ENCODE data around the gene CSK. TPM values are rescaled to one million over a fixed set of nuclear protein-coding genes. Genes with fewer than 3 reads are reported as not detected.

The CSK gene
- total and polyA plus RNA-seq, 8 donors = 15.2 to 61.0 (median 24.0) TPM

- H3K27ac ChIP-seq = no peak overlapping the region
- peaks cover 12 to 27% (median 19%) of the 10 kb centered on the region in 4 donors for H3K4me1 ChIP-seq
- peaks cover 0 to 65% (median 57%) of the 10 kb centered on the region in 4 donors for H3K36me3 ChIP-seq
- H3K27me3 ChIP-seq = no peaks in the 10 kb centered on the region
- 74 to 90% (median 81%) methylated on average over 14 to 15 of the region's 15 CpGs for WGBS, 5 donors
- no peaks in the 10 kb centered on the region for H3K9me3 ChIP-seq
- no peak overlapping the region for H3K4me3 ChIP-seq
- intact Hi-C loops (cut with DNase I; ENCODE audit: low total_unique reads) = loop anchor here (5.0 kb wide), 1 partner anchor 65 kb away; no protein-coding TSS in a partner anchor
- no peak for TF ChIP-seq POLR2AphosphoS5 (IDR thresholded peaks at IDR 0.05)
- DNase-seq = no peak
Measured at GRCh38 chr15:74837482-74838136, 55.7 kb downstream of the CSK start.

GRCh38 chr15:74838137-74838516 is 56.2 kb downstream of the CSK start:
- Histone ChIP-seq H3K4me3 (no peak overlapping the region), H3K4me1 (peaks cover 13 to 28% (median 20%) of the 10 kb centered on the region in 4 donors), H3K9me3 (no peaks in the 10 kb centered on the region), H3K27me3 (no peaks in the 10 kb centered on the region), H3K27ac (no peak overlapping the region), H3K36me3 (peaks cover 0 to 65% (median 57%) of the 10 kb centered on the region in 4 donors)
- intact Hi-C loops (cut with DNase I; ENCODE audit: low total_unique reads) = loop anchor here (5.0 kb wide), 1 partner anchor 66 kb away; no protein-coding TSS in a partner anchor
- no peak for TF ChIP-seq POLR2AphosphoS5 (IDR thresholded peaks at IDR 0.05)
- no peak for TF ChIP-seq CTCF (IDR thresholded peaks at IDR 0.05)
- TF ChIP-seq POLR2A (IDR thresholded peaks at IDR 0.05) = no peak
- TF ChIP-seq EP300 (IDR thresholded peaks at IDR 0.05) = no peak
- no peak for DNase-seq
- 85 to 92% (median 91%) methylated on average over 7 to 10 of the region's 10 CpGs for WGBS, 5 donors

- peaks cover 21 to 36% (median 28%) of the 10 kb centered on the region in 4 donors for H3K4me1 ChIP-seq
- WGBS, 5 donors = 89 to 95% (median 93%) methylated on average over 9 to 11 of the region's 11 CpGs
- H3K36me3 ChIP-seq = peaks cover 0 to 65% (median 57%) of the 10 kb centered on the region in 4 donors
- DNase-seq = no peak
- H3K9me3 ChIP-seq = no peaks in the 10 kb centered on the region
- intact Hi-C loops (cut with DNase I; ENCODE audit: low total_unique reads) = loop anchor here (5.0 kb wide), 1 partner anchor 67 kb away; no protein-coding TSS in a partner anchor
- TF ChIP-seq POLR2A (IDR thresholded peaks at IDR 0.05) (no peak), EP300 (IDR thresholded peaks at IDR 0.05) (no peak), POLR2AphosphoS5 (IDR thresholded peaks at IDR 0.05) (no peak), CTCF (IDR thresholded peaks at IDR 0.05) (no peak)
- no peaks in the 10 kb centered on the region for H3K27me3 ChIP-seq
- no peak overlapping the region for H3K27ac ChIP-seq
- H3K4me3 ChIP-seq = no peak overlapping the region
Measured at GRCh38 chr15:74838746-74839525, 57.1 kb downstream of the CSK start.

GRCh38 chr15:74839526-74840395 is 57.9 kb downstream of the CSK start:
- intact Hi-C loops (cut with DNase I; ENCODE audit: low total_unique reads) = loop anchor here (5.0 to 10.0 kb wide), 2 partner anchors 55 to 67 kb away; partner anchors contain the start of gene MPI
- no peaks in the 10 kb centered on the region for H3K9me3 ChIP-seq
- no peaks in the 10 kb centered on the region for H3K27me3 ChIP-seq
- no peak for TF ChIP-seq POLR2A (IDR thresholded peaks at IDR 0.05)
- no peak for TF ChIP-seq POLR2AphosphoS5 (IDR thresholded peaks at IDR 0.05)
- TF ChIP-seq CTCF (IDR thresholded peaks at IDR 0.05) = no peak
- no peak for TF ChIP-seq EP300 (IDR thresholded peaks at IDR 0.05)
- H3K4me1 ChIP-seq = peaks cover 22 to 44% (median 32%) of the 10 kb centered on the region in 4 donors
- WGBS, 5 donors = 86 to 90% (median 88%) methylated on average over 24 to 31 of the region's 31 CpGs
- H3K4me3 ChIP-seq = no peak overlapping the region
- H3K36me3 ChIP-seq = peaks cover 1 to 71% (median 62%) of the 10 kb centered on the region in 4 donors
- H3K27ac ChIP-seq = no peak overlapping the region
- no peak for DNase-seq
